HG03060 (cell line): Measurements from ENCODE around the gene INTS13.
A peak's percentile ranks its signal among the peaks of the same experiment; 100 is the strongest.
"Not testable (repeated sequence)": the region's sequence is repeated elsewhere in the genome, so short reads cannot be mapped to it uniquely, and the experiment has no call there.

Source experiments
- ATAC-seq: cut with Tn5 transposase; IDR thresholded peaks from one replicate; pipeline ENCODE4 v1.9.1; 2021; ENCODE audit warnings: low read depth, moderate number of reproducible peaks; ENCODE audit not compliant: unreplicated experiment

The INTS13 gene, protein sequence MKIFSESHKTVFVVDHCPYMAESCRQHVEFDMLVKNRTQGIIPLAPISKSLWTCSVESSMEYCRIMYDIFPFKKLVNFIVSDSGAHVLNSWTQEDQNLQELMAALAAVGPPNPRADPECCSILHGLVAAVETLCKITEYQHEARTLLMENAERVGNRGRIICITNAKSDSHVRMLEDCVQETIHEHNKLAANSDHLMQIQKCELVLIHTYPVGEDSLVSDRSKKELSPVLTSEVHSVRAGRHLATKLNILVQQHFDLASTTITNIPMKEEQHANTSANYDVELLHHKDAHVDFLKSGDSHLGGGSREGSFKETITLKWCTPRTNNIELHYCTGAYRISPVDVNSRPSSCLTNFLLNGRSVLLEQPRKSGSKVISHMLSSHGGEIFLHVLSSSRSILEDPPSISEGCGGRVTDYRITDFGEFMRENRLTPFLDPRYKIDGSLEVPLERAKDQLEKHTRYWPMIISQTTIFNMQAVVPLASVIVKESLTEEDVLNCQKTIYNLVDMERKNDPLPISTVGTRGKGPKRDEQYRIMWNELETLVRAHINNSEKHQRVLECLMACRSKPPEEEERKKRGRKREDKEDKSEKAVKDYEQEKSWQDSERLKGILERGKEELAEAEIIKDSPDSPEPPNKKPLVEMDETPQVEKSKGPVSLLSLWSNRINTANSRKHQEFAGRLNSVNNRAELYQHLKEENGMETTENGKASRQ

DNA sequence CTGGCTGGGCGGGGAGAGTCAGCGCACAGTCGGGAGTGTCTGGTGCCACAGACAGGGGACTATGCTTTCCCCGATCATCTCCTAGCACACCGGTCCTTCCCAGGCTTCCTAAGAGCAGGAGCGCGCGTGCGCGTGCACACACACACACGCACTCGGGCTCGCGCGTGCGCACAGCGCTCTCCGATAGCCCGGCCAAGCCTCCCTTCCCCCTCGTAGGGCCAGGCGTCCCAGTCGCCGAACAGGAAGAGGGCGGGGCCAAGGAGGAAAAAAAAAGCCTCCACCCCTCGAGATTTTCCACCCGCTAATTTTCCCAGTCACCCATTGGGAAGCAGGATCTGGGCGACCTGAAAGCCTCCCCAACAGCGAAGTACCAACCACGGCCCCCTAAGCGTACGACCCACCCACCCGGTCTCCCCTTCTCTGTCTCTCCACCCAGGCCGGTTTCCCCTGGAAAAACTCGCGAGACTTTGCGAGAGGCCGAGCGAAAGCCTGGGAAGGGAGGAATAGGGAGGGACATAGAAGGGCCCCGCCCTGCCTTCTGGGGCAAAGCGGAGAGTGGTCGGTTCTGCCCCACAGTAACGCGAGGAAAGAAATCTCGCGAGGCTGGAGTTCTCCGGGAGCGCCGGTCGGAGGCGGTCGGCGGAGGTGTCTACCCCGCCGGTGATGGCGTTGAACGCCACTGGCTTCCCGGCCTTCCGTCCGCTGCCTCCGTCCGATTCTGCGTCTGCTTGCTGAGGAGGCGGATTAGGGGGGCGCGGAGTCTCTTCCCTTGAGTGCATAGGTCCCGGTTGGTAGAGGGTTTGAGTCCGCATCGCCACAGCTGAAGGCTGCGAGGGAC lies at the start of gene INTS13, which contains the start of gene FGFR1OP2:
Gene INTS13 (minus strand): TSS at position 119 of the 838 bp plus-strand sequence. CDS start 1,178 bp downstream, outside the sequence.
Gene FGFR1OP2 (plus strand): TSS at position 608 of the 838 bp plus-strand sequence. CDS start 15,689 bp downstream, outside the sequence.
- peak; percentile 66 for ATAC-seq

DNA sequence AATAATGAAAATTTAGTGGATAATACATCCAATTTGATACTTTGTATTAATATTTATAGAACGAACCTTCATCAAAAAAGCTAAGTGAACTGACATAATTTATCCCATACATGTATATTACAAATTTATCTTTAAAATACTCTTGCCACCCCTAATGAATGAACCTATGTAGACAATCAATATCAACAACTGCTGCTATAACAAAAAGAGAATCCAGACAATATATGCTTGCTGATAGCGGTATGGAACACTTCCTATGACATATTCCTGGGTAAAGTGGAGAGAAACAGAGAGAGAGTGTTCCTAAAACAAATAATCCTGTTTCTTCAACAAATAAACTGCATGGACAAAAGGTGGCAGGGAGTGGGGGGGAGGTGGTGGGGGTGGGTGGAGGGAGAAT lies 45.1 kb upstream of the INTS13 start:
- no peak for ATAC-seq

DNA sequence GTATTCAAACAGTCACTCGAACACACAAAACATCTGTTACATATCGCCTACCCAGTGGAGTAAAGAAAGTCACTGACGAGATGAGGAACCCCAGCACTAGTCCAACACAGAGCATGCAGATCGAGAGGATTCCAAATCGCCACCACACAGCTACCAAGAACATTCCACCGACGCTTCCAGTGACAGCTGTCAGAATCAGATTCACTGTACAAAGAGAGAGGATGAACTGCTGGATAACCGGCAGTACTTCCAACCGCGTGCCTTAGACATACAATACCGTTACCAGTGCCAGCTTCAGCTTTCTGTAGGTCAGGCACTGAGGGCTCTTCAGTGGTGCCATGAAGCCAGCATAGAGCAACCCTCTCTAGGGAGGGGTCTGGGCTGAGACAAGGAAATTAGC lies 42.0 kb upstream of the INTS13 start:
- no peak for ATAC-seq

DNA sequence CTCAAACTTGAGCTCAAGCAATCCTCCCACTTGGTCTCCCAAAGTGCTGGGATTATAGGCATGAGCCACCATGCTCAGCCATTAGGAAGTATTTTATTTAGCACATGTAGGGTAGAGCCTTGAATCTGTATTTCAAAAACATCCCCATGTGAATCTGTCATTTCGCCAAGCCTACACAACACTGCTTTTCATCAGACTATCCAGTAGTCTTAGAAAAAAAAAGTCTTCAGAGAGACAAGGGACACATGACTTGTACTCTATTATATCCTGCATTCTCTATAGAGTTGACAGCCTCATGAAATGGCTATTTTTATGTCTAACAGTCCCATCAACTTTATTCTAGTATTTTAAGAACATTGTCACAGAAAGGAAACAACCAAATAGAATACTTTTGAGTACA lies 41.0 kb upstream of the INTS13 start:
- no peak for ATAC-seq

DNA sequence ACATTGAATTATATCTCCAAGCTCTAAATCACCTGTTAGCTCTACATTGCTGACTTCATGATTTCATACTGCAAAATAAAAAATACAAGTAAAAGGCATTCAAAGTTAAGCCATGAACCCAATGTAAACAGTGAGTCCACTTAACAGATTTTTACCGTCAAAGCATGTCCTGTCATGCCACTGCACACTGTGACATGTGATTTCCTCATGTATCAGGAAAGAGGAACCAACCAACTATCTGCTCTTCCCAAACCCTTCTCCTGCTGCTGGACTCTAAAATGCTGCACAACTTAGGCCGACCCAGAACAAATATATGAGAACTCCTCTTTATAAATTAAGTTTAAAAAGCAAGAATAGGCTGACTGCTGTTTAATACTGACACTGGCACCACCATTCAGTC lies 38.9 kb upstream of the INTS13 start:
- ATAC-seq, result no peak

DNA sequence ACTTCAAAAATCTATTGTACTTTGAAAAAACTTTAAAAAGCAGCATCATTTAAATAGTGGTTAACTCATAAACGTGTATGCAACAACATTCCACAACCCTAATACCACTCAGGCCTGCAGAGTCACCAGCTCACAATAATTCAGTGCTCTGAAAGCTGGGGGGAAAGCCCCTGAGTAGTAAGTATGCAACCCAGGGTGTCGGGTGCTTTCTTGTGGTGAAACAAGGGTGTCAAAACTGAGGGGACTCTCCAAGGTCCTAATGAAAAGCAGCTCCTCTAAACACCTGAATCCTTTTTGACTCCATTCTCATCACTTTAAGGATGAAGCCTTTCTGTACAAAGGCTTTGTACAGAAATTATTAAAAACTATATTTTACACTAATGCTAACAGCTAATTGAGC lies 34.2 kb upstream of the INTS13 start:
- ATAC-seq, result peak; percentile 81

DNA sequence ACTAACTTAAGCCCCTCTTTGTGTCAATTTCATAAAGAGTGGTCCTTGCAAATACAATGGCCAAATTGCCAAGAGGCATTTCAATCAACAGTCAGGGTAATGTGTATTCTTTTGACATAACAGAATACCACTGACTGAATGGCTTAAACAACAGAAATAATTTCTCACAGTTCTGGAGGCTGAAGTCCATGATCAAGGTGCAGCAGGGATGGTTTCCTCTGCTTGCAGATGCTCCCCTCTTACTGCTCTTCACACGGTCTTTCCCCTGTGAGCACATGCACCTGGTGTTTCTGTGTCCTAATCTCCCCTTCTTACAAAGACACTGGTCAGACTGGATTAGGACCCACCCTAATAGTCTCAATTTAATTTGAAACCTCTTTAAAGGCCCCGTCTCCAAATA lies 32.4 kb upstream of the INTS13 start:
- ATAC-seq, result no peak

DNA sequence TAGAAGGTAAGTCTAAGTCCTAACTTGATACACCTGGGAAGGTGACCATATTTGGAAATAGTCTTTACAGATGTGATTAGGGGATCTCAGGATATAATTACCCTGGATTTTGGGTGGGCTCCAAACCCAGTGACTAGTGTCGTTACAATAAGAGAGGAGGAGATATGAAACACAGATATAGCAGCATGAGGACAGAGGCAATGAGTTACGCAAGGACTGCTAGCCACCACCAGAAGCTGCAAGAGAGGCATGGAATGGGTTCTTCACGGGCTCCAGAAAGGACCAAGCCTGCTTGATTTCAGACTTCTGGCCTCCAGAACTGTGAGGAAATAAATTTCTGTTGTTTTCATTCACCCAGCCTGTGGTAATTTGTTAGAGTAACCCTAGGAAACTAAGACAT lies 29.1 kb upstream of the INTS13 start:
- ATAC-seq, result no peak

DNA sequence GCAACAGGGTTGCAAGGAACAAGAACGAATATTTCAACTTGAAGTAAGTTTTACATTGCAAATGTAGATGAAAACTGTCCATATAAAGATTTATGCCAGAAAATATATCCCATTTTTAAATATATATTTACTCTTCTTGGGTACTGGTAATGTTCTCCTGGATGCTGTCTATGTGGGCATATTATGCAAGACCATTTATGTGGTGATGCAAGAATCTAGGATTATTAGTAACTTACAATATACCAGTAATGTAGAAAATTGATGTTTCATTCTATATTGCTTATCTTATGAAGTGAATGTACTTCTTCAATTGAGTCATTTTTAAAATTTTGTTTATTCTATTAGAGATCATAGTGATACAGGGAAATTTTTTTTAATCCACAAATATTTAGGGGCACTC lies 25.6 kb upstream of the INTS13 start:
- no peak for ATAC-seq

DNA sequence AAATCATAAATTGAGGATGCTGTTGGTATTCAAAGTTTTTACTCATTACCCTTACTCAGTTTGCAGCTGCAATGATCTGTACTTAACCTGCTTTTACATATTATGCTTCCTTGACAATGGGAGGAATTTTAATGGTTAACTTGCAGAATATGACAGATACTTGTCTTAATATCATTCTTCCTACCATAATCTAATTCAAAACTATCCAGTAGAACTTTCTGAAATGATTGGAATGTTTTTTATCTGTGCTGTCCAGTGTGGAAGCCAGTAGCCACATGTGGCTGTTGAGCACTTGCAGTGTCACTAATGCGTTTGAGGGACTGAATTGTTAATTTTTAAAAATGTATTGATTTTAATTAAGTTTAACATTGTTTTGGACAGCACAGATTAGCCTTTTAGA lies 24.0 kb upstream of the INTS13 start:
- no peak for ATAC-seq

DNA sequence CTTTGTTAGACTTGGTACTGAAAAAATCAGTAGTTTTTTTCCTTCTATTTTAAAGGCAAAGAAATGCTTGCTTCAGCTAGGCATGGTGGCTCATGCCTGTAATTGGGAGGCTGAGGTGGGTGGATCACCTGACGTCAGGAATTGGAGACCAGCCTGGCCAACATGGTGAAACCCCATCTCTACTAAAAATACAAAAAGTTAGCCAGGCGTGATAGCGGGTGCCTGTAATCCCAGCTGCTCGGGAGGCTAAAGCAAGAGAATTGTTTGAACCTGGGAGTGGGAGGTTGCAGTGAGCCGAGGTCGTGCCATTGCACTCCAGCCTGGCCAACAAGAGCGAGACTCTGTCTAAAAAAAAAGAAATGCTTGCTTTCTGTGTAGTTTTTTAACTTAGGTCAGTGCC lies 23.6 kb upstream of the INTS13 start:
- not testable (repeated sequence) for ATAC-seq

DNA sequence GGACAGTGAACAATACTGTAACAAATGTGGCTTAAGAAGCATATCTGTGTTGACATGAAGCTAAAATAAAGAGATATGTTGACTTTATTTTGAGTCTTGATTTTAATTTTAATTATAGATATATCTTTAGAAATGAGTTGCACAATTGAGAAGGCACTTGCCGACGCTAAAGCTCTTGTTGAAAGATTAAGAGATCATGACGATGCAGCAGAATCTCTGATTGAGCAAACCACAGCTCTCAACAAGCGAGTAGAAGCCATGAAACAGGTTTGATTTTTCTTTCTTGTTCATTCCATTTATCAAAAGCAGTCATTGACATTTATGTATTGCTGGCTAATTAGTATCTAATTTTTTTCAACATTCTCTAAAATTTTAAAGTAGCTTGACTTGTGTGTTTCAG lies 16.2 kb upstream of the INTS13 start:
- no peak for ATAC-seq

DNA sequence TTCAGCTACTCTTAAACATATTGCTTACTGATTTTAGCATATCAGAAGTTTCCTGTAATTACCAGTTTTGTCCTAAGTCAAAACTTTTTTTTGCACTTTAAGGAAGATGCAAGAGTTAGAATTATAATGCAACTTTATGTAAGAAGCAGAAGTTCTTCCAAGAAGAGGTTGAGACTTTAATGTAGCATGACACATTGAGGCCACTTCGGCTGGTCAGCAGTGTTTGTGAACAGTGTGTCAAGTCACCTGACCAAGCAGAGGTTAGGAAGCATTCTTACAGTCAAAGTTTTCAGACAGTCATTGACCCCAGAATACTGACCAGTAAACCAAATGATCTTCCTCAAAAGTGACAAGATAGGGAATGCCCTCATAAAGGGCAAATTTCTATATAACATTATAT lies 15.7 kb upstream of the INTS13 start:
- no peak for ATAC-seq

DNA sequence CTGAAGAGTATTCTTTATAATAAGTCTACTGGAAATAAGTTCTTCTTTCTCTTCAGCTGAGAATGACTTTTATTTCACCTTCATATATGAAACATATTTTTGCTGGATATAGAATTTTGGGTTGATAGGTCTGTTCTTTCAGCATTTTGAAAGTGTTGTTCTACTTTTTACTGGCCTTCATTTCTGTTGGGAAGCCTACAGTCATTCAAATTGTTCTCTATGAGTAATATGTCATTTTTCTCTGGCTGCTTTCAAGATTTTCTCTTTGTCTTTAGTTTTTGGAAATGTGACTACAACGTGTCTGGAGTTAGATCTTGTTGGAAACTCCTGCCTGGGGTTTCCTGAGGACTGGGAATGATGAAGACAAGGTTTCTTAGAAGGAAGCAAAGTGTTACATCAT lies 10.5 kb upstream of the INTS13 start:
- ATAC-seq, result no peak

DNA sequence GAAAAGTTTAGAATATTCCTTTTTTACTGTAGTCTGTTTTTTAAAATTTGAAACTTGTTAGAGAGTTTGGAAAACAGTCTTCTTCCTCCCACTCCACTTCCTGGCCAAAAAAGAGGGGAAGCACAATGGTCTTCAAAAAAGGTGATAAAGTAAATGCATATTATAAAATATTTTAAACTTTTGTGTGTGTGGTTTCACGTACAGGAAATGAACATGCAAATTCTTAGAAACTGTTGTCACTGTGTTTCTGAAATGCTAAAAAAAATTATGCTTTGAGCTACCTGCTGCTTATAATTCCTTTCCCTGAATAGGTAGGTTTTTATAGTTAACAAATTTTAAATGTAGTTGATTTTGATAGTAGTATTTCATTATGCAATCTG lies 3.4 kb upstream of the INTS13 start:
- ATAC-seq, result no peak

DNA sequence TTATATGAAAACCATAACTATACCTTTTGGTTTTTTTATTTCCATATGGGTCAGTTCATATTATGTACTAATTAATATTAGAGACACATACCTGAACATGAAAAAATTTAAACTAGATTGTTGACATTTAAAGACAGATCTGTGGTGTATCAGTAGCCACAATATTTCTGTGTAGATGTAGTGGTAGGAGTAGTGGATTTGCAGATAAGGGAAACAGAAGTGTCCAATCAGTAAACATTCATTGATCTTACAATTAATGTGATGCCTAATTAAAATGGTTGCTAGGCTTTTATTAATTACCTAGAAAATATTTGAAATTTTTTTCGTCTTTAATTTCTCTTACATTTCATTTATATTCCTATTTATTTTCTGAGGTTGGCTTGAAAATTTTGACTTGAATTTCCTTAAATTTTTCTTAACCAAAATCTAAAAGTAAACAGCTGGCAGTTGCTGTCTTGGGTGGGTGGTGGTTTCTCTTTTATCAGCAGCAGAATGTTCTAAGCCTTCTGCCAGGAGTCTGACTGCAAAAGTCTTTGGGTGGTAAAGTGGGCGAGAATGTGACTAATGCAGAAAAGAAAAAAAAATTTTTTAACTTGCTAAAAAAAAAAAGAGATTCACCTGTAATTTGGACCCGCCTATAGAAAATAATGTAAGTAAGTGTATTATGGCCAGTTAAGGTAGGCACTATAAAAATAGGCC lies 2.9 kb upstream of the INTS13 start:
- no peak for ATAC-seq

DNA sequence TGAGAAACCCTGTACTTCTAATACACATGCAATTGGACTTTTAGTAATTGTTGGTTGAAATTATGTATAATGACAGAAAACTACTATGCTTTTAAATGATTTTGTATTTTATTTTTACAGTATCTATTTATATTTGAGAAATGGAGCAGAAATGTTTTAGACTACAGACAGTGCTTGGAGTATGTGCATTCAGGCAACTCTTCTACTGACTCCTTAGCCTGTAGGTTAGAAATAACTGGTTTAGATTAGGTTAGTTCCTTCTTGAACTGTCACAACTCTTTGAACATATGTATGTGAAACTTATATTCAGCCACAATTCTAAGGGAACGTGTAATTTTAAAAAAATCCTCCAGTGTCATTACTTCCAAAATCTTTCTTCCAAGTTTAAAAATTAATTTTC lies 2.2 kb upstream of the INTS13 start:
- no peak for ATAC-seq

DNA sequence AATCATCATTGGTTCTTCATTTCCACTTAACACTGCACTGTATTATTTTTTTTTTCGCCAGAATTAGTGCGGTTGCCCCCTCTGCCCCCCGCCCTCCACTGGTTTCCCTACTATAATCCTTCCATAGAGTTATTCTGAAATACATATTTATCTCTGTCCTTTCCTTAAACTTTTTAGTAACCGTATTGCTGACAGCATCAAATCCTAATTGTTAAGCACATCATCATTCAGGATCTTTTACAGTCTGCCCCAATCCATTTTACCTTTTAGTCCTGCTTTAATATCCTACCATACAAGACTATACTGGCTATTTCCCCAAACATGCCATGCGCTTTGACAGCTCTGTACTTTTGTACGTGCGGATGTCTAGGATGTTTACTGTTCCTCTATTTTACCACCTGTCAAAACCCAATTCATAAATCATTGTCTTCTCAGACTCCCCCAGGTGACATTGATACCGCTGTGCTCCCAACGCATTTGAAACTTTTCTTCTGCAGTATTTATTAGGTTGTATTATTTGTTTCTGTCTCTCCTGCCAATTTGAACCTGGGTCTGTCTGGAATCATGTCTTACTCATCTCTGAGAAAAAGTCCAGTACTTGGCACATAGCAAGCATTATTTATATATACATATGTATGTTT lies 1.5 kb upstream of the INTS13 start:
- no peak for ATAC-seq

DNA sequence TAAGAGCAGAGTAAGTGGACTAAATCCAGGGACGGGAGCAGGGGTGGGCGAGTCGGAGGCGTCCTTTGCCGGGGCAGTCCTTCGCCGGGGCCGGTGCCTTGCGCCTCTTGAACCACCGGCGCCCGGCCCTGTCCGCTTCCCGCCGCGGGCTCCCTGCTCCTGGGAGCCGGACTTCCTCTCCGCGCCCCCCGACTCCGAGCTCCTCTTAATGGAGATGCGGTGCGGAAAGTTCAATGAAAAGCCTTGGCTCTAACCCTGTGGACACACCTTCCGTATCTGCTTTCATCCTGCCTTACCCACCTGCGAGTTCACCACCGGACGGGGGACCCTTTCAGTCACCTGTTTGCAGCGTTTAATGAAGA lies 901 bp upstream of the INTS13 start:
- ATAC-seq, result no peak

DNA sequence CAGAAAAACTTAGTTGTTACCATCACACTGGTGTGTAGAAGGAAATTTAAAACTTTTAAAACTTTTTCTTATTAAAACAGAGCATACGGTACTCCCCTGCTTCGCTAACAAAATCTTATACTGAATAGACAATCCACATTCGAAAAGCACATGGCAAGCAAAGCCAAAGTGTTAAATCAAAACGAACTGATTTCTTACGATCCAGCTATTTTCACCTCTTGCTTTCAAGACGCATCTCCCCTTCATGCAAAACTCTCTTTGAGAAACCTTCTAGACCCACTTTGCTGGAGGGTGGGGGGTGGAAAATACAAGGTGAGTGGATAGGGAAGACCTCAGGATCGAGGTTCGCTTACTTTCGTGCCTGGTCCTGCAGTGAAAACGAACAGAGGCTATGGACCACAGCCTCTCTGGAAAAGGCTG lies 328 bp downstream of the INTS13 start:
- no peak for ATAC-seq
